Adrenal gland (tissue), 5 donors: Measurements from ENCODE around the gene SLC38A8.

ENCODE experiments used
- CTCF ChIP-seq, 6 experiments: fragments of 450-650 bp in 4 of 6; fragments of 200-600 bp in 2 of 6; sonication (generic) in 1 of 6; IDR thresholded peaks; 1 replicate in 5 of 6; 2 replicates in 1 of 6; pipeline versions ENCODE4 v1.5.1 to v1.8.0; 2016 to 2021; ENCODE audit warnings: antibody characterized with exemption in 6 of 6, mild to moderate bottlenecking in 2 of 6, moderate library complexity in 1 of 6
- POLR2A ChIP-seq, 2 donors: fragments of 450-650 bp; IDR thresholded peaks; one replicate each; pipeline ENCODE4 v1.6.1; 2017; ENCODE audit warnings: antibody characterized with exemption in 2 of 2, mild to moderate bottlenecking in 2 of 2, moderate library complexity in 1 of 2
- donor health status: DM: no; HTN: no; CAD: no.

GRCh38 chr16:84009282-84009681 lies 33.3 kb downstream of the SLC38A8 start:
- TF ChIP-seq CTCF (IDR thresholded peaks at IDR 0.05) (no peak), POLR2A (IDR thresholded peaks at IDR 0.05) (no peak)
